ENCODE measurements around the gene ADIPOR2.

The ADIPOR2 gene

DNA sequence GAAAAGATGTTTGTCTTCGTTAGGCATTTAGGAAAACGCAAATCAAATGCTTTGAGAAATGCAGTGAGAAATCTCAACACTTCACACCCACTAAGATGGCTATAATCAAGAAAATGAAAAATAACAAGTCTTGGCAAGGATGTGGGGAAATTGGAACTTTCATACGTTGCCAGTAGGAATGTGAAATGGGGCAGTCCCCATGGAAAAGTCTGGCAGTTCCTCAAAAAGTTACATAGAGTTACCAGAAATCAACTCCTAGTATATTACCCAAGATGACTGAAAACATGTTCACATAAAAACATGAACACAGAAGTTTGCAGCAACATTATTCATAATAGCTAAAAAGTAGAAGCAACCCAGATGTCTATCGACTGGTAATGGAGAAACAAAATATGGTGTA is 88.0 kb downstream of the ADIPOR2 start:
- Histone ChIP-seq H3K9ac (ENCODE audit: low read length) (peak overlapping the region; percentile 47), H3K79me1 (replicated peaks; ENCODE audit: low read length, poor library complexity, severe bottlenecking) (peaks cover 17% of the 10 kb centered on the region), H3K14ac (ENCODE audit: low read length in 2 of 2) (no peak overlapping the region), H4K91ac (ENCODE audit: low read length) (no peak overlapping the region), H3K27me3 (ENCODE audit: control insufficient read depth in 1 of 2, insufficient read depth in 1 of 2, low read length in 2 of 2) (no peaks in the 10 kb centered on the region), H2AK5ac (ENCODE audit: low read length, severe bottlenecking) (no peak overlapping the region), H2BK5ac (ENCODE audit: low read depth, low read length, poor library complexity, severe bottlenecking) (no peak overlapping the region), H2AFZ (ENCODE audit: low read depth, low read length) (no peak overlapping the region), H2BK120ac (ENCODE audit: low read depth, low read length) (no peak overlapping the region), H3K9me3 (ENCODE audit: control insufficient read depth, low read length) (no peaks in the 10 kb centered on the region), H3K18ac (ENCODE audit: low read depth in 1 of 2, low read length in 2 of 2) (no peak overlapping the region), H3K23ac (ENCODE audit: low read length in 2 of 2) (no peak overlapping the region), H3K4me2 (ENCODE audit: low read length, poor library complexity, severe bottlenecking) (no peak overlapping the region), H2BK15ac (ENCODE audit: low read depth, poor library complexity, severe bottlenecking) (no peak overlapping the region), H3K36me3 (ENCODE audit: control insufficient read depth in 1 of 2, insufficient read depth in 2 of 2, low read depth in 1 of 2, low read length in 2 of 2) (peaks cover 3 to 20% of the 10 kb centered on the region in 2 experiments), H3K27ac (ENCODE audit: low read length, poor library complexity, severe bottlenecking) (peak overlapping the region; percentile 69), H3K4me1 (ENCODE audit: control insufficient read depth, insufficient read depth, low read depth, low read length) (peaks cover 9% of the 10 kb centered on the region), H2BK12ac (ENCODE audit: low read length in 2 of 2) (no peak overlapping the region), H3K4ac (ENCODE audit: low read depth in 1 of 2, low read length in 2 of 2) (no peak overlapping the region), H3K4me3 (ENCODE audit: insufficient read depth in 1 of 2, low read depth in 1 of 2, low read length in 2 of 2) (no peak overlapping the region), H4K8ac (ENCODE audit: low read length) (no peak overlapping the region)
- WGBS, result 100% methylated on average over 2 of the region's 4 CpGs
- no peak for DNase-seq

DNA sequence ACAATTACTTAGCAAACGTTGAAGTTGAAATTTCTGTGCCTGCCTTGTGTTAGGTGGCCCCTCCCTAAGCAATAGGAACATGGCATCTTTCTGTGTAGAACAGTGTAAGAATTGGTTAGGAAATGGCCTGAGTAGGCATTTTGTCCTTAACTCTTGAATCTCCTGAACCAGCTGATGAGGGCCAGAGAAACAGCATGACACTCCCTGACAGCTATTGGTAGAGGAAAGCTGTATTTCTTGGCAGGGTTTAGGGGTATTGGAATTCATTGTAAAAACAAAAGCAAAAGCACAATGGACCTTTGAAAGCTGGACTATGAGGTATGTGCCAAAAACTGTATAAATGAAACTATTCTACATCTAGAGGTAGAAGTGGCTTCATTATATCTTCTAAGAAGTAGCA is 88.9 kb downstream of the ADIPOR2 start:
- H2BK12ac ChIP-seq (ENCODE audit: low read length in 2 of 2), result no peak overlapping the region
- no peak overlapping the region for H4K91ac ChIP-seq (ENCODE audit: low read length)
- no peak for DNase-seq
- no peak overlapping the region for H2BK120ac ChIP-seq (ENCODE audit: low read depth, low read length)
- peaks cover 9% of the 10 kb centered on the region for H3K4me1 ChIP-seq (ENCODE audit: control insufficient read depth, insufficient read depth, low read depth, low read length)
- H3K14ac ChIP-seq (ENCODE audit: low read length in 2 of 2), result no peak overlapping the region
- H3K27ac ChIP-seq (ENCODE audit: low read length, poor library complexity, severe bottlenecking), result peak overlapping the region; percentile 69
- no peak overlapping the region for H2BK5ac ChIP-seq (ENCODE audit: low read depth, low read length, poor library complexity, severe bottlenecking)
- WGBS, result 83% methylated on average over 1 of the region's 1 CpG
- H3K4me3 ChIP-seq (ENCODE audit: insufficient read depth in 1 of 2, low read depth in 1 of 2, low read length in 2 of 2), result peak overlapping the region in 1 of 2 experiments; percentile 15
- no peak overlapping the region for H3K23ac ChIP-seq (ENCODE audit: low read length in 2 of 2)
- no peak overlapping the region for H3K18ac ChIP-seq (ENCODE audit: low read depth in 1 of 2, low read length in 2 of 2)
- H3K36me3 ChIP-seq (ENCODE audit: control insufficient read depth in 1 of 2, insufficient read depth in 2 of 2, low read depth in 1 of 2, low read length in 2 of 2), result peaks cover 3 to 28% of the 10 kb centered on the region in 2 experiments
- no peaks in the 10 kb centered on the region for H3K27me3 ChIP-seq (ENCODE audit: control insufficient read depth in 1 of 2, insufficient read depth in 1 of 2, low read length in 2 of 2)
- H3K4me2 ChIP-seq (ENCODE audit: low read length, poor library complexity, severe bottlenecking), result no peak overlapping the region
- H3K79me1 ChIP-seq (replicated peaks; ENCODE audit: low read length, poor library complexity, severe bottlenecking), result peaks cover 20% of the 10 kb centered on the region
- H2BK15ac ChIP-seq (ENCODE audit: low read depth, poor library complexity, severe bottlenecking), result no peak overlapping the region
- H2AK5ac ChIP-seq (ENCODE audit: low read length, severe bottlenecking), result no peak overlapping the region
- H3K9ac ChIP-seq (ENCODE audit: low read length), result no peak overlapping the region
- H3K4ac ChIP-seq (ENCODE audit: low read depth in 1 of 2, low read length in 2 of 2), result no peak overlapping the region
- no peak overlapping the region for H4K8ac ChIP-seq (ENCODE audit: low read length)
- H2AFZ ChIP-seq (ENCODE audit: low read depth, low read length), result no peak overlapping the region
- no peaks in the 10 kb centered on the region for H3K9me3 ChIP-seq (ENCODE audit: control insufficient read depth, low read length)

- Histone ChIP-seq H3K14ac (ENCODE audit: low read length in 2 of 2) (no peak overlapping the region), H2AK5ac (ENCODE audit: low read length, severe bottlenecking) (no peak overlapping the region), H3K27ac (ENCODE audit: low read length, poor library complexity, severe bottlenecking) (peak overlapping the region; percentile 3), H2BK5ac (ENCODE audit: low read depth, low read length, poor library complexity, severe bottlenecking) (no peak overlapping the region), H3K36me3 (ENCODE audit: control insufficient read depth in 1 of 2, insufficient read depth in 2 of 2, low read depth in 1 of 2, low read length in 2 of 2) (peaks cover 13 to 45% of the 10 kb centered on the region in 2 experiments), H2BK120ac (ENCODE audit: low read depth, low read length) (no peak overlapping the region), H2BK15ac (ENCODE audit: low read depth, poor library complexity, severe bottlenecking) (no peak overlapping the region), H2AFZ (ENCODE audit: low read depth, low read length) (no peak overlapping the region), H3K4me3 (ENCODE audit: insufficient read depth in 1 of 2, low read depth in 1 of 2, low read length in 2 of 2) (no peak overlapping the region), H3K79me1 (replicated peaks; ENCODE audit: low read length, poor library complexity, severe bottlenecking) (peaks cover 31% of the 10 kb centered on the region), H2BK12ac (ENCODE audit: low read length in 2 of 2) (no peak overlapping the region), H3K9ac (ENCODE audit: low read length) (no peak overlapping the region), H3K4ac (ENCODE audit: low read depth in 1 of 2, low read length in 2 of 2) (no peak overlapping the region), H3K18ac (ENCODE audit: low read depth in 1 of 2, low read length in 2 of 2) (no peak overlapping the region), H3K23ac (ENCODE audit: low read length in 2 of 2) (no peak overlapping the region), H3K9me3 (ENCODE audit: control insufficient read depth, low read length) (no peaks in the 10 kb centered on the region), H3K4me2 (ENCODE audit: low read length, poor library complexity, severe bottlenecking) (no peak overlapping the region), H3K4me1 (ENCODE audit: control insufficient read depth, insufficient read depth, low read depth, low read length) (peaks cover 4% of the 10 kb centered on the region), H4K8ac (ENCODE audit: low read length) (no peak overlapping the region), H4K91ac (ENCODE audit: low read length) (no peak overlapping the region), H3K27me3 (ENCODE audit: control insufficient read depth in 1 of 2, insufficient read depth in 1 of 2, low read length in 2 of 2) (no peaks in the 10 kb centered on the region)
- WGBS, result 64% methylated on average over 2 of the region's 2 CpGs
- DNase-seq, result peak; percentile 70
These were observed 90.9 kb downstream of the ADIPOR2 start for GRCh38 chr12:1781772-1782171.

DNA sequence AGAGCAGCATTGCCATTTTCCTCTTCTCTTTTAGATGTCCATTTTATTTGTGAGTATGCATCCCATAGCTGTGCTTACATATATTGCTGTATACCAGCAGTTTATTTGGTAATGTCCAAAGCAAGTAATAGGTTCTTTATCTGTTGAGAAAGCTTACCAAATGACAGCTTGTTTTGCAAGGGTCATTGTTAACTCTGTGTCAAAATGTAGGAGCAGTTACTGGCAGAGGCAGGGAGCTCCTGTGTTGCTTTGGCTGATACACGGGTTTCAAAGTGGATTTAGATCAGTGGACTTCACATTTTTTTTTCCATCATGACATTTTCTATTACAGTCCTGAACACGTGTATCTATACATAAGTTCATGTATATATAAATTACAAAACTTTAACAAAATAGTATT is 91.3 kb downstream of the ADIPOR2 start:
- Histone ChIP-seq H2AFZ (ENCODE audit: low read depth, low read length) (no peak overlapping the region), H3K23ac (ENCODE audit: low read length in 2 of 2) (no peak overlapping the region), H2AK5ac (ENCODE audit: low read length, severe bottlenecking) (no peak overlapping the region), H4K8ac (ENCODE audit: low read length) (no peak overlapping the region), H3K4me2 (ENCODE audit: low read length, poor library complexity, severe bottlenecking) (no peak overlapping the region), H3K27ac (ENCODE audit: low read length, poor library complexity, severe bottlenecking) (no peak overlapping the region), H3K36me3 (ENCODE audit: control insufficient read depth in 1 of 2, insufficient read depth in 2 of 2, low read depth in 1 of 2, low read length in 2 of 2) (peaks cover 14 to 49% of the 10 kb centered on the region in 2 experiments), H2BK12ac (ENCODE audit: low read length in 2 of 2) (no peak overlapping the region), H3K27me3 (ENCODE audit: control insufficient read depth in 1 of 2, insufficient read depth in 1 of 2, low read length in 2 of 2) (no peaks in the 10 kb centered on the region), H3K4ac (ENCODE audit: low read depth in 1 of 2, low read length in 2 of 2) (no peak overlapping the region), H3K18ac (ENCODE audit: low read depth in 1 of 2, low read length in 2 of 2) (no peak overlapping the region), H3K9me3 (ENCODE audit: control insufficient read depth, low read length) (no peaks in the 10 kb centered on the region), H3K14ac (ENCODE audit: low read length in 2 of 2) (no peak overlapping the region), H3K9ac (ENCODE audit: low read length) (no peak overlapping the region), H3K4me1 (ENCODE audit: control insufficient read depth, insufficient read depth, low read depth, low read length) (peaks cover 4% of the 10 kb centered on the region), H2BK15ac (ENCODE audit: low read depth, poor library complexity, severe bottlenecking) (no peak overlapping the region), H3K4me3 (ENCODE audit: insufficient read depth in 1 of 2, low read depth in 1 of 2, low read length in 2 of 2) (no peak overlapping the region), H2BK120ac (ENCODE audit: low read depth, low read length) (no peak overlapping the region), H2BK5ac (ENCODE audit: low read depth, low read length, poor library complexity, severe bottlenecking) (no peak overlapping the region), H4K91ac (ENCODE audit: low read length) (no peak overlapping the region), H3K79me1 (replicated peaks; ENCODE audit: low read length, poor library complexity, severe bottlenecking) (peaks cover 32% of the 10 kb centered on the region)
- no peak for DNase-seq
- WGBS, result no CpG with 5 or more reads among the region's 2 CpGs

Data from mesenchymal stem cell (in vitro differentiated cells and primary cell).